GM23338 (cell line): ENCODE data around the gene SNAPC1. TPM values are rescaled to one million over a fixed set of nuclear protein-coding genes. Genes with fewer than 3 reads are reported as not detected.

Experiments
- ATAC-seq: fragments of 200-7000 bp; cut with Tn5 transposase; 3 replicates; pipeline ENCODE4 v1.9.1; 2020
- DNase-seq: peaks from one replicate; pipeline ENCODE4 v3.0.0-alpha.2; 2015; ENCODE audit warnings: low spot score
- H2AFZ ChIP-seq: fragments of 200-600 bp; sonication (generic); 2 replicates; pipeline ENCODE4 v1.8.0; 2016; ENCODE audit warnings: antibody characterized with exemption, mild to moderate bottlenecking, moderate library complexity
- H3F3A ChIP-seq: fragments of 200-600 bp; sonication (generic); replicated peaks from 2 replicates; pipeline ENCODE4 v1.8.0; 2017; ENCODE audit warnings: antibody characterized with exemption, mixed run types, low read depth
- H3K27ac ChIP-seq: fragments of 200-600 bp; sonication (generic); 2 replicates; pipeline ENCODE4 v1.6.1; 2016; ENCODE audit warnings: low read depth
- H3K27me3 ChIP-seq: fragments of 200-600 bp; sonication (generic); 2 replicates; pipeline ENCODE4 v1.8.0; 2016; ENCODE audit warnings: mild to moderate bottlenecking, mixed run types, moderate library complexity; ENCODE audit not compliant: insufficient read depth
- H3K36me3 ChIP-seq: fragments of 200-600 bp; sonication (generic); 2 replicates; pipeline ENCODE4 v1.8.0; 2016; ENCODE audit warnings: mild to moderate bottlenecking; ENCODE audit not compliant: insufficient read depth
- H3K4me1 ChIP-seq: fragments of 200-600 bp; sonication (generic); 2 replicates; pipeline ENCODE4 v1.8.0; 2016; ENCODE audit warnings: mild to moderate bottlenecking, moderate library complexity; ENCODE audit not compliant: insufficient read depth
- H3K4me2 ChIP-seq: fragments of 200-600 bp; sonication (generic); 2 replicates; pipeline ENCODE4 v1.7.1; 2017; ENCODE audit warnings: mixed run types
- H3K4me3 ChIP-seq: fragments of 200-600 bp; sonication (generic); 2 replicates; pipeline ENCODE4 v1.6.1; 2016; ENCODE audit warnings: mixed run types
- H3K79me2 ChIP-seq: fragments of 200-600 bp; sonication (generic); replicated peaks from 2 replicates; pipeline ENCODE4 v1.8.0; 2017; ENCODE audit warnings: mild to moderate bottlenecking; ENCODE audit not compliant: insufficient read depth
- H3K9me2 ChIP-seq: fragments of 200-600 bp; sonication (generic); 2 replicates; pipeline ENCODE4 v1.8.0; 2017; ENCODE audit not compliant: insufficient read depth
- H4K20me1 ChIP-seq: fragments of 200-600 bp; sonication (generic); replicated peaks from 2 replicates; pipeline ENCODE4 v1.8.0; 2017; ENCODE audit warnings: mild to moderate bottlenecking; ENCODE audit not compliant: insufficient read depth
- H3K27ac Mint-ChIP-seq: 2 replicates; pipeline ENCODE4 v1.8.0; 2020; ENCODE audit warnings: inconsistent platforms, mild to moderate bottlenecking, moderate library complexity, mixed read lengths
- H3K27me3 Mint-ChIP-seq: 3 replicates; pipeline ENCODE4 v1.8.0; 2022; ENCODE audit warnings: low read depth, mild to moderate bottlenecking, moderate library complexity, mixed read lengths, inconsistent platforms; ENCODE audit not compliant: insufficient read depth, poor library complexity
- H3K36me3 Mint-ChIP-seq: 3 replicates; pipeline ENCODE4 v1.8.0; 2021; ENCODE audit warnings: low read depth, mild to moderate bottlenecking, inconsistent platforms, moderate library complexity, mixed read lengths
- H3K4me1 Mint-ChIP-seq: 3 replicates; pipeline ENCODE4 v1.8.0; 2020; ENCODE audit warnings: mild to moderate bottlenecking, inconsistent platforms, mixed read lengths
- H3K4me3 Mint-ChIP-seq: 3 replicates; pipeline ENCODE4 v1.8.0; 2021; ENCODE audit warnings: moderate library complexity, mild to moderate bottlenecking, inconsistent platforms, mixed read lengths
- H3K9me3 Mint-ChIP-seq: 3 replicates; pipeline ENCODE4 v1.8.0; 2020; ENCODE audit warnings: moderate library complexity, mild to moderate bottlenecking, inconsistent platforms, mixed read lengths
- EZH2phosphoT487 ChIP-seq: fragments of 200-600 bp; sonication (generic); IDR thresholded peaks from one replicate; pipeline ENCODE4 v1.8.1; 2018; ENCODE audit warnings: antibody characterized with exemption; ENCODE audit not compliant: unreplicated experiment
- POLR2AphosphoS5 ChIP-seq: IDR thresholded peaks from 2 replicates; pipeline ENCODE4 v1.6.1; 2016; ENCODE audit warnings: antibody characterized with exemption, low read depth
- polyA plus RNA-seq: library from polyadenylated mRNA; unstranded; fragments of >200 nt; fragmentation: Nextera tagmentation; extraction: Ambion mirVana; gene quantifications from 2 replicates; pipeline ENCODE4 v1.2.1, GENCODE V29; 2016
- total RNA-seq: library from RNA; depleted of rRNA; stranded (reverse); fragments of >200 nt; shearing (Covaris generic); gene quantifications from 2 replicates; pipeline ENCODE4 v1.2.3, GENCODE V29; 2014
- TF ChIP-seq, protein P1 (sequence below): fragments of 250-450 bp; sonication (Bioruptor Pico); IDR thresholded peaks from 2 replicates; pipeline ENCODE4 v1.5.0; 2020; ENCODE audit warnings: mild to moderate bottlenecking, moderate library complexity
- TF ChIP-seq, protein P2 (sequence below): IDR thresholded peaks from one replicate; pipeline ENCODE4 v1.6.1; 2018; ENCODE audit warnings: antibody characterized with exemption; ENCODE audit not compliant: unreplicated experiment

Gene SNAPC1
- total and polyA plus RNA-seq, 2 experiments from 2014 or later, result 14.8 to 33.4 TPM

DNA sequence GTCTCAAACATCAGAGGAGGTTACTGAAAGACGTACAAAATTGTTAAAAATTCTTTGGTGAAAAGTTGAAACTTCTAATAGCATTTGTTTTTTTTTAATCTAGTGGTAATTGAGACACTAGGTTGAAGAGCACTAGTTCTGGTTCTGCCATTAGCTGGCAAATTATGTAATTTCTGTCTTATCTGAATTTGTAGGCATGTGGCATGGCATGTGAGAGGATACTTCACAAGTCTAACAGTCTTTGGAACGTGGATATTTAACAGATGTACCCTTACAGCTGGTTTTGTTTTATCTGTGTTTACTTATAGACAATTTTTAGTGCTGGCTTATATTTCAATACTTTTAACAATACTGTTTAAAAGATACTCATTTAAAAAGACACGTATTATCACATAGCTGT is 6.0 kb downstream of the SNAPC1 start:
- no peaks in the 10 kb centered on the region for H3K9me3 Mint-ChIP-seq
- H3K4me1 ChIP-seq, result peaks cover 25% of the 10 kb centered on the region
- no peak overlapping the region for H3K4me3 Mint-ChIP-seq
- no peaks in the 10 kb centered on the region for H3K27me3 ChIP-seq
- DNase-seq (no peak), ATAC-seq (no peak)
- no peak overlapping the region for H3K4me2 ChIP-seq
- no peaks in the 10 kb centered on the region; the same call in 1 of the 2 replicates for H4K20me1 ChIP-seq
- H2AFZ ChIP-seq, result no peak overlapping the region
- H3K4me1 Mint-ChIP-seq, result peaks cover 26% of the 10 kb centered on the region
- H3K36me3 Mint-ChIP-seq, result peaks cover 46% of the 10 kb centered on the region
- H3K9me2 ChIP-seq, result no peaks in the 10 kb centered on the region
- TF ChIP-seq, protein P1, sequence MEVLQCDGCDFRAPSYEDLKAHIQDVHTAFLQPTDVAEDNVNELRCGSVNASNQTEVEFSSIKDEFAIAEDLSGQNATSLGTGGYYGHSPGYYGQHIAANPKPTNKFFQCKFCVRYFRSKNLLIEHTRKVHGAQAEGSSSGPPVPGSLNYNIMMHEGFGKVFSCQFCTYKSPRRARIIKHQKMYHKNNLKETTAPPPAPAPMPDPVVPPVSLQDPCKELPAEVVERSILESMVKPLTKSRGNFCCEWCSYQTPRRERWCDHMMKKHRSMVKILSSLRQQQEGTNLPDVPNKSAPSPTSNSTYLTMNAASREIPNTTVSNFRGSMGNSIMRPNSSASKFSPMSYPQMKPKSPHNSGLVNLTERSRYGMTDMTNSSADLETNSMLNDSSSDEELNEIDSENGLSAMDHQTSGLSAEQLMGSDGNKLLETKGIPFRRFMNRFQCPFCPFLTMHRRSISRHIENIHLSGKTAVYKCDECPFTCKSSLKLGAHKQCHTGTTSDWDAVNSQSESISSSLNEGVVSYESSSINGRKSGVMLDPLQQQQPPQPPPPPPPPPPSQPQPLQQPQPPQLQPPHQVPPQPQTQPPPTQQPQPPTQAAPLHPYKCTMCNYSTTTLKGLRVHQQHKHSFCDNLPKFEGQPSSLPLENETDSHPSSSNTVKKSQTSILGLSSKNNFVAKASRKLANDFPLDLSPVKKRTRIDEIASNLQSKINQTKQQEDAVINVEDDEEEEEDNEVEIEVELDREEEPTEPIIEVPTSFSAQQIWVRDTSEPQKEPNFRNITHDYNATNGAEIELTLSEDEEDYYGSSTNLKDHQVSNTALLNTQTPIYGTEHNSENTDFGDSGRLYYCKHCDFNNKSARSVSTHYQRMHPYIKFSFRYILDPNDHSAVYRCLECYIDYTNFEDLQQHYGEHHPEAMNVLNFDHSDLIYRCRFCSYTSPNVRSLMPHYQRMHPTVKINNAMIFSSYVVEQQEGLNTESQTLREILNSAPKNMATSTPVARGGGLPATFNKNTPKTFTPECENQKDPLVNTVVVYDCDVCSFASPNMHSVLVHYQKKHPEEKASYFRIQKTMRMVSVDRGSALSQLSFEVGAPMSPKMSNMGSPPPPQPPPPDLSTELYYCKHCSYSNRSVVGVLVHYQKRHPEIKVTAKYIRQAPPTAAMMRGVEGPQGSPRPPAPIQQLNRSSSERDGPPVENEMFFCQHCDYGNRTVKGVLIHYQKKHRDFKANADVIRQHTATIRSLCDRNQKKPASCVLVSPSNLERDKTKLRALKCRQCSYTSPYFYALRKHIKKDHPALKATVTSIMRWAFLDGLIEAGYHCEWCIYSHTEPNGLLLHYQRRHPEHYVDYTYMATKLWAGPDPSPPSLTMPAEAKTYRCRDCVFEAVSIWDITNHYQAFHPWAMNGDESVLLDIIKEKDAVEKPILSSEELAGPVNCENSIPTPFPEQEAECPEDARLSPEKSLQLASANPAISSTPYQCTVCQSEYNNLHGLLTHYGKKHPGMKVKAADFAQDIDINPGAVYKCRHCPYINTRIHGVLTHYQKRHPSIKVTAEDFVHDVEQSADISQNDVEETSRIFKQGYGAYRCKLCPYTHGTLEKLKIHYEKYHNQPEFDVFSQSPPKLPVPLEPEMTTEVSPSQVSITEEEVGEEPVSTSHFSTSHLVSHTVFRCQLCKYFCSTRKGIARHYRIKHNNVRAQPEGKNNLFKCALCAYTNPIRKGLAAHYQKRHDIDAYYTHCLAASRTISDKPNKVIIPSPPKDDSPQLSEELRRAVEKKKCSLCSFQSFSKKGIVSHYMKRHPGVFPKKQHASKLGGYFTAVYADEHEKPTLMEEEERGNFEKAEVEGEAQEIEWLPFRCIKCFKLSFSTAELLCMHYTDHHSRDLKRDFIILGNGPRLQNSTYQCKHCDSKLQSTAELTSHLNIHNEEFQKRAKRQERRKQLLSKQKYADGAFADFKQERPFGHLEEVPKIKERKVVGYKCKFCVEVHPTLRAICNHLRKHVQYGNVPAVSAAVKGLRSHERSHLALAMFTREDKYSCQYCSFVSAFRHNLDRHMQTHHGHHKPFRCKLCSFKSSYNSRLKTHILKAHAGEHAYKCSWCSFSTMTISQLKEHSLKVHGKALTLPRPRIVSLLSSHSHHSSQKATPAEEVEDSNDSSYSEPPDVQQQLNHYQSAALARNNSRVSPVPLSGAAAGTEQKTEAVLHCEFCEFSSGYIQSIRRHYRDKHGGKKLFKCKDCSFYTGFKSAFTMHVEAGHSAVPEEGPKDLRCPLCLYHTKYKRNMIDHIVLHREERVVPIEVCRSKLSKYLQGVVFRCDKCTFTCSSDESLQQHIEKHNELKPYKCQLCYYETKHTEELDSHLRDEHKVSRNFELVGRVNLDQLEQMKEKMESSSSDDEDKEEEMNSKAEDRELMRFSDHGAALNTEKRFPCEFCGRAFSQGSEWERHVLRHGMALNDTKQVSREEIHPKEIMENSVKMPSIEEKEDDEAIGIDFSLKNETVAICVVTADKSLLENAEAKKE (CRISPR knock-in tag), result no peak
- TF ChIP-seq EZH2phosphoT487 (no peak), POLR2AphosphoS5 (no peak)
- TF ChIP-seq, protein P2, sequence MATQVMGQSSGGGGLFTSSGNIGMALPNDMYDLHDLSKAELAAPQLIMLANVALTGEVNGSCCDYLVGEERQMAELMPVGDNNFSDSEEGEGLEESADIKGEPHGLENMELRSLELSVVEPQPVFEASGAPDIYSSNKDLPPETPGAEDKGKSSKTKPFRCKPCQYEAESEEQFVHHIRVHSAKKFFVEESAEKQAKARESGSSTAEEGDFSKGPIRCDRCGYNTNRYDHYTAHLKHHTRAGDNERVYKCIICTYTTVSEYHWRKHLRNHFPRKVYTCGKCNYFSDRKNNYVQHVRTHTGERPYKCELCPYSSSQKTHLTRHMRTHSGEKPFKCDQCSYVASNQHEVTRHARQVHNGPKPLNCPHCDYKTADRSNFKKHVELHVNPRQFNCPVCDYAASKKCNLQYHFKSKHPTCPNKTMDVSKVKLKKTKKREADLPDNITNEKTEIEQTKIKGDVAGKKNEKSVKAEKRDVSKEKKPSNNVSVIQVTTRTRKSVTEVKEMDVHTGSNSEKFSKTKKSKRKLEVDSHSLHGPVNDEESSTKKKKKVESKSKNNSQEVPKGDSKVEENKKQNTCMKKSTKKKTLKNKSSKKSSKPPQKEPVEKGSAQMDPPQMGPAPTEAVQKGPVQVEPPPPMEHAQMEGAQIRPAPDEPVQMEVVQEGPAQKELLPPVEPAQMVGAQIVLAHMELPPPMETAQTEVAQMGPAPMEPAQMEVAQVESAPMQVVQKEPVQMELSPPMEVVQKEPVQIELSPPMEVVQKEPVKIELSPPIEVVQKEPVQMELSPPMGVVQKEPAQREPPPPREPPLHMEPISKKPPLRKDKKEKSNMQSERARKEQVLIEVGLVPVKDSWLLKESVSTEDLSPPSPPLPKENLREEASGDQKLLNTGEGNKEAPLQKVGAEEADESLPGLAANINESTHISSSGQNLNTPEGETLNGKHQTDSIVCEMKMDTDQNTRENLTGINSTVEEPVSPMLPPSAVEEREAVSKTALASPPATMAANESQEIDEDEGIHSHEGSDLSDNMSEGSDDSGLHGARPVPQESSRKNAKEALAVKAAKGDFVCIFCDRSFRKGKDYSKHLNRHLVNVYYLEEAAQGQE, result no peak
- peaks cover 36% of the 10 kb centered on the region; the same call in 1 of the 2 replicates for H3K36me3 ChIP-seq
- H3K27me3 Mint-ChIP-seq, result peaks cover 1% of the 10 kb centered on the region
- H3F3A ChIP-seq, result no peaks in the 10 kb centered on the region
- no peak overlapping the region for H3K27ac ChIP-seq
- no peak overlapping the region for H3K4me3 ChIP-seq
- no peak overlapping the region for H3K27ac Mint-ChIP-seq
- H3K79me2 ChIP-seq, result peaks cover 59% of the 10 kb centered on the region
